ENCODE results near the gene PALLD. TPM values are rescaled to one million over a fixed set of nuclear protein-coding genes. Genes with fewer than 3 reads are reported as not detected.
A peak's percentile ranks its signal among the peaks of the same experiment; 100 is the strongest.

PALLD gene
- total and polyA plus RNA-seq, 2 of the 8 experiments (the other 6 are each of a cell fraction or from before 2014, with no cell fraction given), result 10.5 to 25.0 TPM

- Histone ChIP-seq H2BK15ac (ENCODE audit: low read length) (0 out of 2 replicates have a peak overlapping the region, but pooled peaks have one; percentile 73), H4K8ac (ENCODE audit: extremely low read depth, insufficient read depth, low read length) (peak overlapping the region; percentile 82), H3K4me3 (ENCODE audit: extremely low read depth in 1 of 4, insufficient read depth in 2 of 4, low read depth in 3 of 4, low read length in 4 of 4) (peak overlapping the region; percentile 69 to 96 (median 81)), H3K79me1 (ENCODE audit: low read depth, low read length) (no peaks in the 10 kb centered on the region), H2AFZ (ENCODE audit: low read length) (no peak overlapping the region), H2BK120ac (replicated peaks; ENCODE audit: low read depth, low read length) (no peak overlapping the region), H4K91ac (replicated peaks; ENCODE audit: insufficient read length, low read length) (peak overlapping the region; percentile 10), H2BK12ac (ENCODE audit: low read depth, low read length) (peak overlapping the region; percentile 65; the same call in 1 of the 2 replicates), H3K79me2 (ENCODE audit: control insufficient read depth in 1 of 2, insufficient read depth in 2 of 2, low read length in 2 of 2) (peaks cover 0 to 42% of the 10 kb centered on the region in 2 experiments; a peak in 2 of 4 replicates), H3K14ac (ENCODE audit: insufficient read length) (no peak overlapping the region), H2BK20ac (ENCODE audit: low read length) (0 out of 2 replicates have a peak overlapping the region, but pooled peaks have one; percentile 36), H3K23ac (ENCODE audit: insufficient read length) (no peak overlapping the region), H3K27ac (ENCODE audit: low read depth, low read length) (peak overlapping the region; percentile 39; the same call in 1 of the 2 replicates), H3K36me3 (ENCODE audit: control insufficient read depth in 2 of 4, insufficient read depth in 4 of 4, low read length in 3 of 4) (0 out of 8 replicates have a peak, but pooled peaks cover 0 to 5% (median 0%) of the 10 kb centered on the region in 4 experiments), H3K4ac (replicated peaks; ENCODE audit: insufficient read length, low read depth, low read length) (no peak overlapping the region), H2AK5ac (ENCODE audit: low read depth, low read length) (no peak overlapping the region), H3K27me3 (replicated peaks in 1 of 4; ENCODE audit: control insufficient read depth in 3 of 4, extremely low read depth in 1 of 4, insufficient read depth in 3 of 4, low read length in 3 of 4) (peaks cover 0 to 11% (median 5%) of the 10 kb centered on the region in 4 experiments; a peak in 3 of 7 replicates), H3K9ac (replicated peaks in 1 of 4; ENCODE audit: extremely low read depth in 1 of 4, low read depth in 3 of 4, low read length in 3 of 4) (peak overlapping the region; percentile 68 to 87 (median 82)), H2BK5ac (ENCODE audit: low read depth, low read length) (no peak overlapping the region), H3K4me2 (ENCODE audit: insufficient read depth in 1 of 2, low read depth in 2 of 2, low read length in 2 of 2) (peak overlapping the region; percentile 75 to 92), H4K5ac (ENCODE audit: insufficient read length, low read depth, low read length) (no peak overlapping the region), H3K9me3 (ENCODE audit: insufficient read depth in 2 of 2, low read depth in 1 of 2, low read length in 1 of 2) (no peaks in the 10 kb centered on the region; a peak in 1 of 4 replicates), H3K18ac (ENCODE audit: extremely low read depth, low read length) (peak overlapping the region; percentile 67), H3K4me1 (replicated peaks in 1 of 4; ENCODE audit: control insufficient read depth in 3 of 4, insufficient read depth in 4 of 4, low read length in 3 of 4) (peaks cover 0 to 20% (median 1%) of the 10 kb centered on the region in 4 experiments; a peak in 6 of 7 replicates), H3K56ac (replicated peaks; ENCODE audit: insufficient read length, low read depth, low read length) (peak overlapping the region; percentile 22), H4K20me1 (replicated peaks in 1 of 2; ENCODE audit: control insufficient read depth in 1 of 2, insufficient read depth in 2 of 2, low read length in 2 of 2) (peaks cover 0 to 2% of the 10 kb centered on the region in 2 experiments), H3K23me2 (ENCODE audit: low read depth, low read length) (peaks cover 6% of the 10 kb centered on the region)
- DNase-seq (ENCODE audit: low read depth in 1 of 2, low spot score in 2 of 2) (peak in 1 of 2 experiments; percentile 80), FAIRE-seq (no peak)
- WGBS, 2 experiments (ENCODE audit: extremely low coverage in 1 of 2, insufficient coverage in 1 of 2, insufficient read length in 1 of 2, insufficient replicate concordance in 2 of 2, low coverage in 1 of 2, low lambda C conversion rate in 2 of 2, missing lambda C conversion rate in 1 of 2), result 4% methylated on average over 48 of the region's 59 CpGs; no CpG with 5 or more reads in 1 of the 2 experiments
- CTCF ChIA-PET (ENCODE audit: partially characterized antibody), result interaction anchor here (0.6 to 5.6 kb wide), 31 partner anchors 8 to 1588 kb away, joined by 3 to 39 read pairs (median 3); no protein-coding TSS in a partner anchor
- POLR2A ChIA-PET (ENCODE audit: partially characterized antibody), result interaction anchor here (0.6 to 4.9 kb wide), 21 partner anchors 9 to 422 kb away, joined by 3 to 127 read pairs (median 4); partner anchors contain the start of gene CBR4
- TF ChIP-seq SIX5 (IDR thresholded peaks at IDR 0.05; ENCODE audit: low read depth, low read length), result no peak
- peak; percentile 69; the same call in 1 of the 2 replicates for TF ChIP-seq EGR1 (IDR thresholded peaks at IDR 0.05; ENCODE audit: borderline replicate concordance, low read depth, low read length)
- no peak for TF ChIP-seq JUND (IDR thresholded peaks at IDR 0.05; ENCODE audit: low read length)
- no peak for TF ChIP-seq TAF7 (optimal IDR thresholded peaks at IDR 0.05; ENCODE audit: borderline replicate concordance, low read depth, low read length)
- no peak for TF ChIP-seq EP300 (IDR thresholded peaks at IDR 0.05; ENCODE audit: borderline replicate concordance in 1 of 2, low read depth in 2 of 2, low read length in 2 of 2)
- peak; percentile 59 to 65 (median 62) for TF ChIP-seq CTCF (IDR thresholded peaks at IDR 0.05; ENCODE audit: control extremely low read depth in 1 of 3, insufficient read depth in 1 of 3, low read depth in 1 of 3, low read length in 3 of 3)
- TF ChIP-seq TAF1 (IDR thresholded peaks at IDR 0.05; ENCODE audit: low read depth, low read length), result 0 out of 2 replicates have a peak, but pooled peaks have one; percentile 20
Measured at GRCh38 chr4:168832763-168833575, 336.1 kb downstream of the PALLD start.

Measured in H1 (cell line).